ENCODE results near the gene GDPD3. TPM values are rescaled to one million over a fixed set of nuclear protein-coding genes. Genes with fewer than 3 reads are reported as not detected.

GDPD3 gene
- total and polyA plus RNA-seq, 2 of the 13 experiments (the other 11 are each of a cell fraction or from before 2014, with no cell fraction given) = 18.7 to 20.6 TPM

DNA sequence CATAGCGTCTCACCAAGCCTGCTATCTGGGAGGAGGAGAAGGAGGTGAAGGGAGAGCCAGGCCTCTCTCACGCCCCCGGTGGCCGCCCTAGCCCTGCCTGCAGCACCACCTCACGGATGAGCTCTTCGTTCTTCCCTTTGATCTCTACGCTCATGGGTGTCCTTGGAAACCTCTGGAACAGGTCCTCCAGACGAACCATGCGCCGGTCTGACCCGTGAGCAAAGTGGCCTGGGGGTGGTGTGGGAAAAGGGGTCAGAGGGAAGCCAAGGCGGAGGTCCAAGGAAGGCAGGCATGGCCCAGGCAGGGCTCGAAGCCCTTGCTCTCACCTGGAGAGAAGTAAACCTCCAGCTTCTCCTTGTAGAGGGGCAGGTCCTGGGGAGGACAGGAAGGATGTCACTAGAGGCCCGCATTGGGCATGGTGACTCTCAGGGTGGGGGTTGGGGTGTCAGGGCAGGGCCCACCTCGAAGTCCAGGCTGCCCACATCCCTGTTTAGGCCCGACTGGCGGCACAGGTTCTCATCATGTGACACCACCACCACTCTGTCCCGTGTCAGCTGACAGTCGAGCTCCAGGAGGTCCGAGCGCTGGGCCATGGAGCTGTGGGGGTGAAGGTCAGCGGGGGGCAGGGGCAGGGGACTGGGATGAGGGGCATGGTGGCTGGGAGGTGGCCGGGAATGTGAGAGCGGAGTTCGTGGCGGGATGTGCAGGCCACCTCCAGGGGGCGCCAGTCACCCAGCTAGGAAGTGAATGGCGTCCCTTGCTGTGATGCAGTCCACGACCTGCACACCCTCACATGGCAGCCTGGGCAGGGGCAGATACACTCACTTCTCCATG, 923 bp downstream of the GDPD3 start (continued):
- TF ChIP-seq RBM22 (optimal IDR thresholded peaks at IDR 0.05; ENCODE audit: low read length) = no peak
- TF ChIP-seq ZBTB1 (CRISPR knock-in tag; IDR thresholded peaks at IDR 0.05; ENCODE audit: borderline replicate concordance) = no peak
- TF ChIP-seq ZNF33B (CRISPR knock-in tag; IDR thresholded peaks at IDR 0.05) = peak; percentile 96
- no peak for TF ChIP-seq U2AF2 (IDR thresholded peaks at IDR 0.05; ENCODE audit: low read depth, low read length)
- TF ChIP-seq, protein P1, sequence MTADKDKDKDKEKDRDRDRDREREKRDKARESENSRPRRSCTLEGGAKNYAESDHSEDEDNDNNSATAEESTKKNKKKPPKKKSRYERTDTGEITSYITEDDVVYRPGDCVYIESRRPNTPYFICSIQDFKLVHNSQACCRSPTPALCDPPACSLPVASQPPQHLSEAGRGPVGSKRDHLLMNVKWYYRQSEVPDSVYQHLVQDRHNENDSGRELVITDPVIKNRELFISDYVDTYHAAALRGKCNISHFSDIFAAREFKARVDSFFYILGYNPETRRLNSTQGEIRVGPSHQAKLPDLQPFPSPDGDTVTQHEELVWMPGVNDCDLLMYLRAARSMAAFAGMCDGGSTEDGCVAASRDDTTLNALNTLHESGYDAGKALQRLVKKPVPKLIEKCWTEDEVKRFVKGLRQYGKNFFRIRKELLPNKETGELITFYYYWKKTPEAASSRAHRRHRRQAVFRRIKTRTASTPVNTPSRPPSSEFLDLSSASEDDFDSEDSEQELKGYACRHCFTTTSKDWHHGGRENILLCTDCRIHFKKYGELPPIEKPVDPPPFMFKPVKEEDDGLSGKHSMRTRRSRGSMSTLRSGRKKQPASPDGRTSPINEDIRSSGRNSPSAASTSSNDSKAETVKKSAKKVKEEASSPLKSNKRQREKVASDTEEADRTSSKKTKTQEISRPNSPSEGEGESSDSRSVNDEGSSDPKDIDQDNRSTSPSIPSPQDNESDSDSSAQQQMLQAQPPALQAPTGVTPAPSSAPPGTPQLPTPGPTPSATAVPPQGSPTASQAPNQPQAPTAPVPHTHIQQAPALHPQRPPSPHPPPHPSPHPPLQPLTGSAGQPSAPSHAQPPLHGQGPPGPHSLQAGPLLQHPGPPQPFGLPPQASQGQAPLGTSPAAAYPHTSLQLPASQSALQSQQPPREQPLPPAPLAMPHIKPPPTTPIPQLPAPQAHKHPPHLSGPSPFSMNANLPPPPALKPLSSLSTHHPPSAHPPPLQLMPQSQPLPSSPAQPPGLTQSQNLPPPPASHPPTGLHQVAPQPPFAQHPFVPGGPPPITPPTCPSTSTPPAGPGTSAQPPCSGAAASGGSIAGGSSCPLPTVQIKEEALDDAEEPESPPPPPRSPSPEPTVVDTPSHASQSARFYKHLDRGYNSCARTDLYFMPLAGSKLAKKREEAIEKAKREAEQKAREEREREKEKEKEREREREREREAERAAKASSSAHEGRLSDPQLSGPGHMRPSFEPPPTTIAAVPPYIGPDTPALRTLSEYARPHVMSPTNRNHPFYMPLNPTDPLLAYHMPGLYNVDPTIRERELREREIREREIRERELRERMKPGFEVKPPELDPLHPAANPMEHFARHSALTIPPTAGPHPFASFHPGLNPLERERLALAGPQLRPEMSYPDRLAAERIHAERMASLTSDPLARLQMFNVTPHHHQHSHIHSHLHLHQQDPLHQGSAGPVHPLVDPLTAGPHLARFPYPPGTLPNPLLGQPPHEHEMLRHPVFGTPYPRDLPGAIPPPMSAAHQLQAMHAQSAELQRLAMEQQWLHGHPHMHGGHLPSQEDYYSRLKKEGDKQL (CRISPR knock-in tag; IDR thresholded peaks at IDR 0.05; ENCODE audit: low read depth) = 0 out of 2 replicates have a peak, but pooled peaks have one; percentile 19
- TF ChIP-seq, protein P2, sequence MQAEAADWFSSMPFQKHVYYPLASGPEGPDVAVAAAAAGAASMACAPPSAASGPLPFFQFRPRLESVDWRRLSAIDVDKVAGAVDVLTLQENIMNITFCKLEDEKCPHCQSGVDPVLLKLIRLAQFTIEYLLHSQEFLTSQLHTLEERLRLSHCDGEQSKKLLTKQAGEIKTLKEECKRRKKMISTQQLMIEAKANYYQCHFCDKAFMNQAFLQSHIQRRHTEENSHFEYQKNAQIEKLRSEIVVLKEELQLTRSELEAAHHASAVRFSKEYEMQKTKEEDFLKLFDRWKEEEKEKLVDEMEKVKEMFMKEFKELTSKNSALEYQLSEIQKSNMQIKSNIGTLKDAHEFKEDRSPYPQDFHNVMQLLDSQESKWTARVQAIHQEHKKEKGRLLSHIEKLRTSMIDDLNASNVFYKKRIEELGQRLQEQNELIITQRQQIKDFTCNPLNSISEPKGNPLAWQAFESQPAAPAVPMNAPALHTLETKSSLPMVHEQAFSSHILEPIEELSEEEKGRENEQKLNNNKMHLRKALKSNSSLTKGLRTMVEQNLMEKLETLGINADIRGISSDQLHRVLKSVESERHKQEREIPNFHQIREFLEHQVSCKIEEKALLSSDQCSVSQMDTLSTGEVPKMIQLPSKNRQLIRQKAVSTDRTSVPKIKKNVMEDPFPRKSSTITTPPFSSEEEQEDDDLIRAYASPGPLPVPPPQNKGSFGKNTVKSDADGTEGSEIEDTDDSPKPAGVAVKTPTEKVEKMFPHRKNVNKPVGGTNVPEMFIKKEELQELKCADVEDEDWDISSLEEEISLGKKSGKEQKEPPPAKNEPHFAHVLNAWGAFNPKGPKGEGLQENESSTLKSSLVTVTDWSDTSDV (CRISPR knock-in tag; IDR thresholded peaks at IDR 0.05) = 0 out of 2 replicates have a peak, but pooled peaks have one; percentile 70
- TF ChIP-seq KLF6 (CRISPR knock-in tag; IDR thresholded peaks at IDR 0.05) = no peak
- TF ChIP-seq SNRNP70 (IDR thresholded peaks at IDR 0.05; ENCODE audit: low read depth, low read length) = no peak
- TF ChIP-seq, protein P3, sequence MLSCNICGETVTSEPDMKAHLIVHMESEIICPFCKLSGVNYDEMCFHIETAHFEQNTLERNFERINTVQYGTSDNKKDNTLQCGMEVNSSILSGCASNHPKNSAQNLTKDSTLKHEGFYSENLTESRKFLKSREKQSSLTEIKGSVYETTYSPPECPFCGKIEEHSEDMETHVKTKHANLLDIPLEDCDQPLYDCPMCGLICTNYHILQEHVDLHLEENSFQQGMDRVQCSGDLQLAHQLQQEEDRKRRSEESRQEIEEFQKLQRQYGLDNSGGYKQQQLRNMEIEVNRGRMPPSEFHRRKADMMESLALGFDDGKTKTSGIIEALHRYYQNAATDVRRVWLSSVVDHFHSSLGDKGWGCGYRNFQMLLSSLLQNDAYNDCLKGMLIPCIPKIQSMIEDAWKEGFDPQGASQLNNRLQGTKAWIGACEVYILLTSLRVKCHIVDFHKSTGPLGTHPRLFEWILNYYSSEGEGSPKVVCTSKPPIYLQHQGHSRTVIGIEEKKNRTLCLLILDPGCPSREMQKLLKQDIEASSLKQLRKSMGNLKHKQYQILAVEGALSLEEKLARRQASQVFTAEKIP (CRISPR knock-in tag; IDR thresholded peaks at IDR 0.05; ENCODE audit: borderline replicate concordance) = no peak
- peak; percentile 91; the same call in 1 of the 2 replicates for TF ChIP-seq FOXC1 (CRISPR knock-in tag; IDR thresholded peaks at IDR 0.05; ENCODE audit: borderline replicate concordance)
- TF ChIP-seq NONO (IDR thresholded peaks at IDR 0.05) = no peak
- TF ChIP-seq NONO (CRISPR knock-in tag; conservative IDR thresholded peaks at IDR 0.05) = peak; percentile 90
- peak; percentile 87; the same call in 1 of the 2 replicates for TF ChIP-seq CCDC6 (CRISPR knock-in tag; IDR thresholded peaks at IDR 0.05)
- peak; percentile 66 for TF ChIP-seq MED8 (CRISPR knock-in tag; IDR thresholded peaks at IDR 0.05; ENCODE audit: insufficient replicate concordance)
- no peak for TF ChIP-seq NFE2 (CRISPR knock-in tag; IDR thresholded peaks at IDR 0.05)
- TF ChIP-seq NFRKB (IDR thresholded peaks at IDR 0.05) = no peak
- no peak for TF ChIP-seq TOE1 (CRISPR knock-in tag; IDR thresholded peaks at IDR 0.05)
- TF ChIP-seq SIX1 (CRISPR knock-in tag; IDR thresholded peaks at IDR 0.05; ENCODE audit: borderline replicate concordance) = no peak

Data from HepG2 (cell line).